ENCODE data around the gene RCVRN.

Gene RCVRN

GRCh38 chr17:9932491-9932890, 27.4 kb upstream of the RCVRN start:
- TF ChIP-seq FOXM1 (IDR thresholded peaks at IDR 0.05; ENCODE audit: borderline replicate concordance, low read depth) (no peak), YY1 (IDR thresholded peaks at IDR 0.05; ENCODE audit: low read depth) (no peak), RAD21 (IDR thresholded peaks at IDR 0.05; ENCODE audit: low read depth) (no peak), USF1 (IDR thresholded peaks at IDR 0.05) (no peak), TEAD4 (IDR thresholded peaks at IDR 0.05) (no peak), ZBTB7A (IDR thresholded peaks at IDR 0.05; ENCODE audit: low read depth) (no peak), CEBPB (IDR thresholded peaks at IDR 0.05) (no peak), EP300 (IDR thresholded peaks at IDR 0.05; ENCODE audit: borderline replicate concordance) (no peak), CREB1 (IDR thresholded peaks at IDR 0.05; ENCODE audit: low read depth) (no peak), TAF1 (IDR thresholded peaks at IDR 0.05; ENCODE audit: low read depth) (no peak), EGR1 (IDR thresholded peaks at IDR 0.05) (no peak), TCF12 (IDR thresholded peaks at IDR 0.05; ENCODE audit: low read depth) (no peak), REST (IDR thresholded peaks at IDR 0.05; ENCODE audit: low read depth) (no peak)

GRCh38 chr17:9931144-9931741, 26.2 kb upstream of the RCVRN start:
- TF ChIP-seq MAX (IDR thresholded peaks at IDR 0.05), result no peak
- no peak for TF ChIP-seq NFIC (IDR thresholded peaks at IDR 0.05)
- TF ChIP-seq CREB1 (IDR thresholded peaks at IDR 0.05; ENCODE audit: low read depth), result no peak
- no peak for TF ChIP-seq TEAD4 (IDR thresholded peaks at IDR 0.05)
- no peak for TF ChIP-seq USF1 (IDR thresholded peaks at IDR 0.05)
- TF ChIP-seq EGR1 (IDR thresholded peaks at IDR 0.05), result no peak
- no peak for TF ChIP-seq YY1 (IDR thresholded peaks at IDR 0.05; ENCODE audit: low read depth)
- no peak for TF ChIP-seq EP300 (IDR thresholded peaks at IDR 0.05; ENCODE audit: borderline replicate concordance)
- TF ChIP-seq TAF1 (IDR thresholded peaks at IDR 0.05; ENCODE audit: low read depth), result no peak
- TF ChIP-seq ZBTB7A (IDR thresholded peaks at IDR 0.05; ENCODE audit: low read depth), result no peak
- TF ChIP-seq TCF12 (IDR thresholded peaks at IDR 0.05; ENCODE audit: low read depth), result no peak
- TF ChIP-seq FOXM1 (IDR thresholded peaks at IDR 0.05; ENCODE audit: borderline replicate concordance, low read depth), result no peak
- no peak for TF ChIP-seq RAD21 (IDR thresholded peaks at IDR 0.05; ENCODE audit: low read depth)
- no peak for TF ChIP-seq REST (IDR thresholded peaks at IDR 0.05; ENCODE audit: low read depth)
- TF ChIP-seq CEBPB (IDR thresholded peaks at IDR 0.05), result no peak

- TF ChIP-seq EGR1 (IDR thresholded peaks at IDR 0.05), result no peak
- no peak for TF ChIP-seq CEBPB (IDR thresholded peaks at IDR 0.05)
- TF ChIP-seq ZBTB7A (IDR thresholded peaks at IDR 0.05; ENCODE audit: low read depth), result no peak
- TF ChIP-seq USF1 (IDR thresholded peaks at IDR 0.05), result no peak
Measured at GRCh38 chr17:9929871-9930270, 24.8 kb upstream of the RCVRN start.

- TF ChIP-seq RAD21 (IDR thresholded peaks at IDR 0.05; ENCODE audit: low read depth) (peak; percentile 39), USF1 (IDR thresholded peaks at IDR 0.05) (no peak), NFIC (IDR thresholded peaks at IDR 0.05) (no peak)
Measured at GRCh38 chr17:9928601-9929333, 23.7 kb upstream of the RCVRN start.

- TF ChIP-seq TAF1 (IDR thresholded peaks at IDR 0.05; ENCODE audit: low read depth), result no peak
Measured at GRCh38 chr17:9926150-9926804, 21.2 kb upstream of the RCVRN start.

Data from Ishikawa (cell line).